NCI-H146 (cell line): ENCODE results near the gene KXD1.
"Not testable (repeated sequence)": the region's sequence is repeated elsewhere in the genome, so short reads cannot be mapped to it uniquely, and the experiment has no call there.

ENCODE experiments used
- DNase-seq: peaks from one replicate; lab custom pipeline; 2025; lab: John Stamatoyannopoulos, UW

The KXD1 gene

GRCh38 chr19:18557411-18558201 is at the start of gene KXD1:
Gene KXD1 (plus strand): TSS chr19:18557870. CDS start chr19:18562057, 4,187 bp downstream.
- DNase-seq: peak; percentile 99

DNA sequence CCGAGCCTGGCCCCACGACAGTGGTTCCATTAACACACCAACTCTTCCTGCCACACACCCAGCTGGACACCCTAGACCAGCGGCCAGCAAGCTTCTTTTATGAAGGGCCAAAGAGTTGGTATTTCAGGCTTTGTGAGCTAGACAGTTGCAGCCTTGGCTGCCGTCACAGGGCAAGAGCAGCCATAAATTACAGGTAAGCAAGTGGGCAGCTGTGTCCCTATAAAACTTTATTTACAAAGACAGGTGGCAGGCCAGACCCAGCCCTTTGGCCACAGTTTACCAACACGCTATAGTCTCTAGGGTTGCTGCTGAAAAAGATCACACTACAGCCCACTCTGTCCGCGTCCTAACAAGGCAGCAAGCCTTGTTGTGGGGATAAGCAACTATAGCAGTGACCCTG is 49.1 kb upstream of the KXD1 start:
- no peak for DNase-seq

DNA sequence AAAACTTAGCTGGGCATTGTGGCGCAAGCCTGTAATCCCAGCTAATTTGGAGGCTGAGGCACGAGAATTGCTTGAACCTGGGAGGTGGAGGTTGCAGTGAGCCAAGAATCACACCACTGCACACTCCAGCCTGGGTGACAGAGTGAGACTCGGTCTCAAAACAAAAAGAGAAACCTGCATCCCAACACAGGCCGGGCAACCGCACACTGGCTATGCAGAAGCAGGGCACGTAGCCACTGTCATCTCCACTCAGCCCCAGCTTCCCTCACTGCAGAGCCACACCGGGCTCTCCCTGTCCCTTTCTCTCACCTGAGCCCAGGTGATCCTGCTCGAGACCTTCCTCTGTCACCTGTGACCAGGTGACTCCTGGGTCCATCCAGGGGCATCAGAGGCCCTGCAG is 47.5 kb upstream of the KXD1 start:
- no peak for DNase-seq

DNA sequence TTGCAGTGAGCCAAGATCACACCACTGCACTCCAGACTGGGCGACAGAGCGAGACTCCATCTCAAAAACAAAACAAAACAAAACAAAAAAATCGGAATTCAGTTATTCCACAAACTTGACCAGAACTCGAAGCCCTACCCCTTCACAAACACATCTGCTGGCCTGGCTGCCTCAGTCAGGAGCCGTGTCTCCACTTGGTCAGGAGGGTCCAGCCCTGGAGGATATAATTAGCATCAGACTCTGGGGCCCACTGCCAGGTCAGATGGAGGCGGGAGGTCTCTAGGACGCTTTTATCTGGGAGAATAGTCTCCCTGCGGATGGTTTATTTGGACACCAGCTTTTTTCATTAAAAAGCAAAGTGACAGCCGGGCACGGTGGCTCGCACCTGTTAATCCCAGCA is 43.8 kb upstream of the KXD1 start:
- DNase-seq: no peak

GRCh38 chr19:18514800-18515682 is 42.6 kb upstream of the KXD1 start:
- DNase-seq: peak; percentile 69

GRCh38 chr19:18515959-18516358 is 41.7 kb upstream of the KXD1 start:
- no peak for DNase-seq

DNA sequence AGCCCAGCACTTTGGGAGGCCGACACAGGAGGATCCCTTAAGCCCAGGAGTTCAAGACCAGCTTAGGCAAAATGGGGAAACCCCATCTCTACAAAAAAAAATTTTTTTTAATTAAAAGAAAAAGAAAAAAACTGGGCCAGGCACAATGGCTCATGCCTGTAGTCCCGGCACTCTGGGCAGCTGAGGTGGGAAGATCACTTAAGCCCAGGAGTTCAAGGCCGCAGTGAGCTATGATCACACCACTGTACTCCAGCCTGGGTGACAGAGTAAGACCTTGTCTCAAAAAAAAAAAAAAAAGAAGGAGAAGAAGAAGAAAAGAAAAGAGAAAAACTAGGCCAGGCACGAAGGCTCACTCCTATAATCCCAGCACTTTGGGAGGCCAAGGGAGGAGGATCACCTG is 40.1 kb upstream of the KXD1 start:
- DNase-seq: no peak

- no peak for DNase-seq
These were observed 39.0 kb upstream of the KXD1 start for GRCh38 chr19:18518639-18519038.

GRCh38 chr19:18519962-18520847 is 37.5 kb upstream of the KXD1 start:
- peak; percentile 56 for DNase-seq

DNA sequence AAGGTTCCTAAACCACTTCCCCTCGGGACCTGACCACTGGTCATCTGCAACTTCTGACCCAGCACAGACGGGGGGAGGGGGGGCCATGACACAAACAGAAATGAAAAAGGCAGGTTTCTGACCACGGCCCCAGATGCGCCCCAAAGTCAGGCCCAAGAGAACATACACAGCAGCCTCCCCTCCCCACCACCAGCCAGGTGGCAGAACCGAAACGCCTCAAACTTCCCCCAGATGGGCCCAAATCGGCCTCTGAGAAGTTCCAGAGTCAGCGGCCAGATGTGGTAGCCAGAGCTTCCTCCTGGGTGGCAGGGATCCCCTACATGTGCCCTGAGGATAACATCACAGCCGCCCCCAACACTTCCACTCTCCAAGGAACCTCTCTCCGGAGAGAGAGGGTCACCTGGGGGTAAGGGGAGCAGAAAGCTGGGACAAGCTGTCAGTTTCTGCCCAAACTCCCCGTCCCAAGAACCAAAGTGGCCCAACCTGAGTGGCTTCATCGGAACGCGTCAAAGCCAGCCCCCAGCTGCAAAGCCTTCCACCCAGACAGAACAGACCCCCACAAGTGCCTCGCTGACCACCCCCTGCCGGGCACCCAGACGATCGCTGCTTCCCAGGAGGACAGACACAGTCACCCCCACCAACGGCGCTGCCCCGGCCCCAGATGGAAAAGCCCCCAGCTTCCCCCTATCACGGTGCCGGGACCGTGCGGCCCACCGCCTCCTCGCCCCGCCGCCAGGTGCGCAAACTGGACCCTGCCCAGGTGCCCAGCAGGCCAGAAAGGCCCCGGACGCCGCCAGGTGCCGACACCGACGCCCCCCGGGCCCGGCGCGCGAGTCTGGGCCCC is 36.6 kb upstream of the KXD1 start:
- DNase-seq: peak; percentile 54

DNA sequence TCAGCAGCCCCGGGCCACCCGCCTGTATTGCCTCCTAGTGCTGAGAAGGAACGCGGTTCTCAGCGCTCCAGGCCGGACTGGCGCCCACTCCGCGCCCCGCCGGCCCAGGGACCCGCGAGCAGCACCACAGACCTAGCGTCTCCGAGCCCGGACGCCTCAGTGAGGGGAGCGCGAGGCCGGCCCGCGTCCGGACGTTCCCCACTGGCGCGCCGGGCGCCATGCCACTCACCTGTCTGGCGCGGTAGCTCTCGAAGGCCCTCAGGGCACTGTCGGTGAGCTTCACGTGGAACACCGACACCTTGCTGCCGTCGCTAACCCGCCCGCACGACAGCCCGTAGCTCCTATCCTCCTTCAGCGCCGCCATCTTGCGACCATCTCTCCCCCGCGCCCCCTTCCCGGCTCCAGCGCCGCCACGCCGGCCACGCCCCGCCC is 36.0 kb upstream of the KXD1 start, which contains the start of gene ELL:
Gene ELL, minus strand, starts transcription at position 379 of the 432 bp plus-strand sequence. Its CDS starts 15 bp downstream, at position 364.
- no peak for DNase-seq

- DNase-seq: peak; percentile 100
These were observed 35.4 kb upstream of the KXD1 start for GRCh38 chr19:18522124-18522861.

DNA sequence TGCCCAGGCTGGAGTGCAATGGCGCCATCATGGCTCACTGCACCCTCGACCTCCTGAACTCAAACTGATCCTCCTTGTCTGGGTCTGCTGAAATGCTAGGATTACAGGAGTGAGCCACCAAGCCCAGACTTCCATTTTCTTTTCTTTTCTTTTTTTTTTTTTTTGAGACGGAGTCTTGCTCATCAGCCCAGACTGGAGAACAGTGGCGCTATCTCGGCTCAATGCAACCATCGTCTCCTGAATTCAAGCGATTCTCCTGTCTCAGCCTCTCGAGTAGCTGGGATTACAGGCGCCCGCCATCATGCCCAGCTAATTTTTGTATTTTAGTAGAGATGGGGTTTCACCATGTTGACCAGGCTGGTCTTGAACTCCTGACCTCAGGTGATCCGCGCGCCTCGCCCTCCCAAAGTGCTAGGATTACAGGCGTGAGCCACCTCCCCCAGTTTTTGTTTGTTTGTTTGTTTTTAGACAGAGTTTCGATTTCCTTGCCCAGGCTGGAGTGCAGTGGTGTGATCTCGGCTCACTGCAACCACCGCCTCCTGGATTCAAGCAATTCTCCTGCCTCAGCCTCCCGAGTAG is 34.7 kb upstream of the KXD1 start:
- not testable (repeated sequence) for DNase-seq

- no peak for DNase-seq
These were observed 33.8 kb upstream of the KXD1 start for GRCh38 chr19:18523841-18524240.

GRCh38 chr19:18526316-18526715 is 31.4 kb upstream of the KXD1 start:
- DNase-seq: no peak

- DNase-seq: no peak
These were observed 27.9 kb upstream of the KXD1 start for GRCh38 chr19:18529782-18530181.

DNA sequence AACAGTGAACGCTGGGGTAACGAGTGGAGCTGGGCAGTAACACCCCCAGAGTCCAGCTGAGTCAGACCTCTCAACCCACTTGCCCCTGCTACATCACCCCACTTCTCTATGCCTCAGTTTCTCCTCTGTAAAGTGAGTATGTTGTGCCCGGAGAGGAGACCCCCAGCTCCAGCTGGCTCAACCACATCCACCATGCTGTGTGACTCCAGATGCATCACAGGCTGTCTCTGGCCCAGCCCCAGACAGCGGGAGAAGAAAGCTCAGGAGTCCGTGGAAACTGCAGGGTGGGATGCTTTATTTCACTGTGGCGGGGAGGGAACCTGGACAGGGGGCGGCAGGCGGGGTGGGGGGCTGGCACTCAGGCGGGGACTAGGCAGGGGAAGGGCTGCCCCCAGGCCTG is 26.2 kb upstream of the KXD1 start:
- no peak for DNase-seq

DNA sequence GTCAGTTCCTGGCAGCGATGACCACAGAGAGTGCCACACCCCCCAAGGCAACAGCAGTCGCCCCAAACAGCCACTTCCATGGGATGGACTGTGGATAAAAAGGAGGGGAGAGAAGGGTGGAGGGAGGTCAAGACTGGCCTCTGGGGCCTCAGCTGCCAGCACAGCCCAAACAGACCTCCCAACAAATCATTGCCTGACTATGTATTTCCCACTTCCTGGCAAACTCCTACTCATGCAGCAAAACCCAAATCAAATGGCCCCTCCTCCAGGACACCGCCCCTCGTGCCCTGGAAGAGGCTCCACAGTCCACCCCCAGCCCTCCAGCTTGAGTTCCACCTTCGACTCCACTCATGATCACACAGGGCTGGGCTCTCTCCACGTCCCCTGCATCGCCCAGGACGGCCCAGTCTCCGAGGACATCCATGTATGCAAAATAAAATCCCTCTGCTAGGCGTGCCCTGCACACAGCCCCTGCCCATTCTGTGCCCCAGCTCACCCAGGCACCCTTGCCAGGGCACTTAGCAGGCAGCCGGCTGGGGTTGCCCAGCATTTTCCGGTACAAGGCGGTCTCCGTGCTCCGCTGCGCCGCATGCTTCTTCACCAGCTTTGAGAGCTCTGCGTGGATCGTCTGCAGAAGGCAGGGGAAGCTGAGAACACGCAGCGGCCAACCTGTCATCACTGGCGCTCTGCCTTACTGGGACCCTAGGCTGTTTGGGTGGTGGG is 25.3 kb upstream of the KXD1 start:
- no peak for DNase-seq

GRCh38 chr19:18533058-18533457 is 24.6 kb upstream of the KXD1 start:
- no peak for DNase-seq
